HG03103 (cell line): Measurements from ENCODE around the gene CC2D1A.

Experiments used
- ATAC-seq: cut with Tn5 transposase; IDR thresholded peaks from one replicate; pipeline ENCODE4 v1.9.1; 2021; ENCODE audit warnings: low read depth; ENCODE audit not compliant: unreplicated experiment

The CC2D1A gene

GRCh38 chr19:13905634-13906520, at the start of gene CC2D1A, which contains the start of gene BRME1:
Gene CC2D1A (plus strand): TSS chr19:13906201. CDS start chr19:13906442, 241 bp downstream.
Gene BRME1 (minus strand): TSS chr19:13906117. CDS start chr19:13904892, 1,225 bp downstream.
- peak; percentile 96 for ATAC-seq

- no peak for ATAC-seq
Observed at GRCh38 chr19:13856497-13856896, 49.5 kb upstream of the CC2D1A start.

GRCh38 chr19:13859361-13859880, 46.6 kb upstream of the CC2D1A start:
- no peak for ATAC-seq

GRCh38 chr19:13860679-13861391, 45.2 kb upstream of the CC2D1A start:
- ATAC-seq, result no peak

GRCh38 chr19:13861392-13861713, 44.6 kb upstream of the CC2D1A start:
- peak; percentile 17 for ATAC-seq

- ATAC-seq, result peak; percentile 49
Observed at GRCh38 chr19:13861714-13862531, 44.1 kb upstream of the CC2D1A start.

GRCh38 chr19:13864046-13864666, 41.8 kb upstream of the CC2D1A start:
- ATAC-seq, result no peak

GRCh38 chr19:13864667-13865570, 41.1 kb upstream of the CC2D1A start:
- ATAC-seq, result no peak

GRCh38 chr19:13865571-13866462, 40.2 kb upstream of the CC2D1A start:
- ATAC-seq, result no peak

- no peak for ATAC-seq
Observed at GRCh38 chr19:13866463-13867046, 39.4 kb upstream of the CC2D1A start.

GRCh38 chr19:13868663-13869062, 37.3 kb upstream of the CC2D1A start:
- no peak for ATAC-seq

- no peak for ATAC-seq
Observed at GRCh38 chr19:13869281-13869680, 36.7 kb upstream of the CC2D1A start.

GRCh38 chr19:13870873-13871272, 35.1 kb upstream of the CC2D1A start:
- no peak for ATAC-seq

GRCh38 chr19:13872339-13872694, 33.7 kb upstream of the CC2D1A start:
- ATAC-seq, result no peak

GRCh38 chr19:13872695-13873389, 33.2 kb upstream of the CC2D1A start:
- no peak for ATAC-seq

GRCh38 chr19:13873834-13874515, 32.0 kb upstream of the CC2D1A start:
- ATAC-seq, result no peak

- no peak for ATAC-seq
Observed at GRCh38 chr19:13875824-13876223, 30.2 kb upstream of the CC2D1A start.
